Neural cell (in vitro differentiated cells): ENCODE results near the gene TBC1D5. TPM values are rescaled to one million over a fixed set of nuclear protein-coding genes. Genes with fewer than 3 reads are reported as not detected.

Source experiments
- H2AFZ ChIP-seq: fragments of 200-600, 300-800 bp; sonication (generic), shearing (Covaris generic); 2 replicates; pipeline ENCODE4 v1.6.0; 2014; ENCODE audit warnings: low read depth, mild to moderate bottlenecking, antibody characterized with exemption, low read length, moderate library complexity
- H3F3A ChIP-seq: fragments of 200-600 bp; shearing (Covaris generic); 2 replicates; pipeline ENCODE4 v1.6.1; 2016; ENCODE audit warnings: mild to moderate bottlenecking, moderate library complexity, mixed read lengths, antibody characterized with exemption, low read length; ENCODE audit not compliant: insufficient read depth, poor library complexity, severe bottlenecking
- H3K27ac ChIP-seq: fragments of 200-600, 300-800 bp; sonication (generic), shearing (Covaris generic); 2 replicates; pipeline ENCODE4 v1.5.1; 2014; ENCODE audit warnings: mild to moderate bottlenecking, low read length, moderate library complexity
- H3K27me3 ChIP-seq: fragments of 300-800, 200-600 bp; sonication (generic), shearing (Covaris generic); 2 replicates; pipeline ENCODE4 v1.6.0; 2014; ENCODE audit warnings: mild to moderate bottlenecking, low read depth, low read length, moderate library complexity; ENCODE audit not compliant: insufficient read depth
- H3K36me3 ChIP-seq: fragments of 300-800, 200-600 bp; sonication (generic), shearing (Covaris generic); 2 replicates; pipeline ENCODE4 v1.5.1; 2014; ENCODE audit warnings: mild to moderate bottlenecking, antibody characterized with exemption, low read length, moderate library complexity; ENCODE audit not compliant: insufficient read depth
- H3K4me2 ChIP-seq: fragments of 300-800, 200-600 bp; sonication (generic), shearing (Covaris generic); 2 replicates; pipeline ENCODE4 v1.6.0; 2014; ENCODE audit warnings: mild to moderate bottlenecking, low read length
- H3K4me3 ChIP-seq: fragments of 300-800, 200-600 bp; sonication (generic), shearing (Covaris generic); 2 replicates; pipeline ENCODE4 v1.5.1; 2014; ENCODE audit warnings: mild to moderate bottlenecking, low read length, moderate library complexity
- H3K79me2 ChIP-seq: fragments of 200-600 bp; shearing (Covaris generic); replicated peaks from 2 replicates; pipeline ENCODE4 v1.6.0; 2014; ENCODE audit warnings: mild to moderate bottlenecking, low read length, moderate library complexity; ENCODE audit not compliant: insufficient read depth
- H3K9ac ChIP-seq: fragments of 300-800, 200-600 bp; sonication (generic), shearing (Covaris generic); 2 replicates; pipeline ENCODE4 v1.6.1; 2016; ENCODE audit warnings: mild to moderate bottlenecking, low read length, mixed read lengths
- H3K9me2 ChIP-seq: fragments of 200-600 bp; shearing (Covaris generic); 2 replicates; pipeline ENCODE4 v1.6.1; 2016; ENCODE audit warnings: mild to moderate bottlenecking, low read length, mixed read lengths; ENCODE audit not compliant: insufficient read depth
- H3K9me3 ChIP-seq: fragments of 200-600, 300-800 bp; sonication (generic), shearing (Covaris generic); 2 replicates; pipeline ENCODE4 v1.6.1; 2016; ENCODE audit warnings: mild to moderate bottlenecking, mixed run types, low read length, moderate library complexity, mixed read lengths
- H4K20me1 ChIP-seq: fragments of 200-600 bp; shearing (Covaris generic); 2 replicates; pipeline ENCODE4 v1.6.1; 2016; ENCODE audit warnings: mild to moderate bottlenecking, mixed run types; ENCODE audit not compliant: insufficient read depth
- EP300 ChIP-seq: fragments of 450-650 bp; conservative IDR thresholded peaks from 2 replicates; pipeline ENCODE4 v1.6.1; 2014; ENCODE audit warnings: antibody characterized with exemption, mild to moderate bottlenecking, moderate library complexity; ENCODE audit not compliant: poor library complexity, severe bottlenecking
- EZH2 ChIP-seq: fragments of 200-600, 300-800 bp; shearing (Covaris generic), sonication (generic); IDR thresholded peaks from 2 replicates; pipeline ENCODE4 v1.6.1; 2014; ENCODE audit warnings: antibody characterized with exemption, low read length, borderline replicate concordance, mild to moderate bottlenecking; ENCODE audit not compliant: insufficient read depth, poor library complexity, severe bottlenecking
- MXI1 ChIP-seq: fragments of 450-650 bp; conservative IDR thresholded peaks from 2 replicates; pipeline ENCODE4 v1.6.1; 2014; ENCODE audit warnings: antibody characterized with exemption, mild to moderate bottlenecking; ENCODE audit not compliant: poor library complexity, severe bottlenecking
- POLR2AphosphoS5 ChIP-seq: IDR thresholded peaks from 2 replicates; pipeline ENCODE4 v1.6.1; 2012
- RAD21 ChIP-seq: fragments of 450-650 bp; conservative IDR thresholded peaks from 2 replicates; pipeline ENCODE4 v1.6.1; 2014; ENCODE audit warnings: antibody characterized with exemption, mild to moderate bottlenecking, moderate library complexity
- SMC3 ChIP-seq: fragments of 450-650 bp; conservative IDR thresholded peaks from 2 replicates; pipeline ENCODE4 v1.6.1; 2014; ENCODE audit warnings: antibody characterized with exemption, mild to moderate bottlenecking, moderate library complexity; ENCODE audit not compliant: poor library complexity
- TAF1 ChIP-seq: IDR thresholded peaks from 2 replicates; pipeline ENCODE4 v1.6.1; 2012; ENCODE audit warnings: low read depth
- polyA plus RNA-seq: library from polyadenylated mRNA; depleted of rRNA; stranded (reverse); fragments of >200 nt; gene quantifications from 2 replicates; pipeline ENCODE4 v1.2.3, GENCODE V29; 2014
- TF ChIP-seq, protein P1 (sequence below): fragments of 450-650 bp; IDR thresholded peaks from 2 replicates; pipeline ENCODE4 v1.5.1; 2014; ENCODE audit warnings: antibody characterized with exemption, mild to moderate bottlenecking, moderate library complexity; ENCODE audit not compliant: poor library complexity, severe bottlenecking
- TF ChIP-seq, protein P2 (sequence below): IDR thresholded peaks from 2 replicates; pipeline ENCODE4 v1.6.1; 2012; ENCODE audit warnings: borderline replicate concordance

The TBC1D5 gene
- polyA plus RNA-seq, 1 donor from 2014 or later: 28.3 TPM

DNA sequence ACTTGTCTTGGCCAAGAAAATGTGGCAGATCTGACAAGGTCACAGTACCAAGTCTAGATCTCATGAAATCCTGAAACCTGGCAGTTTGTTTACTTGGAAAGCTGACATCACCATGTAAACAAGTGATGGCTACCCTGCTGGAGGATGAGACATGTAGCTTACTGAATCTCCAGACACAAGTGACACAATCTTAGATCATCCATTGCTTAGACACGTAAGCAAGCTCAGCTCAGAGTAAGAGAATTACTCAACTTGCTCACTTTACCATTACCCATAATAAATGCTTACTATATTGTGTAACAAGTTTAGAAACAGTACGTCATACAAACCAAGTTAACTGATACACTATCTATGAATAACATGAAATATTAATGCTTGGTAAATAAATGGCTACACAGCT lies 263.8 kb downstream of the TBC1D5 start:
- H3K9me3 ChIP-seq: no peaks in the 10 kb centered on the region
- no peak overlapping the region for H2AFZ ChIP-seq
- H3K4me2 ChIP-seq: no peak overlapping the region
- H3K36me3 ChIP-seq: no peaks in the 10 kb centered on the region
- H3K9ac ChIP-seq: no peak overlapping the region
- no peaks in the 10 kb centered on the region for H4K20me1 ChIP-seq
- H3K9me2 ChIP-seq: no peaks in the 10 kb centered on the region
- H3K79me2 ChIP-seq: no peaks in the 10 kb centered on the region
- H3K27ac ChIP-seq: no peak overlapping the region
- H3K27me3 ChIP-seq: no peaks in the 10 kb centered on the region
- H3K4me3 ChIP-seq: no peak overlapping the region
- TF ChIP-seq SMC3 (no peak), RAD21 (no peak), POLR2AphosphoS5 (no peak), MXI1 (no peak), EZH2 (no peak), TAF1 (no peak), EP300 (no peak)
- TF ChIP-seq, protein P1, sequence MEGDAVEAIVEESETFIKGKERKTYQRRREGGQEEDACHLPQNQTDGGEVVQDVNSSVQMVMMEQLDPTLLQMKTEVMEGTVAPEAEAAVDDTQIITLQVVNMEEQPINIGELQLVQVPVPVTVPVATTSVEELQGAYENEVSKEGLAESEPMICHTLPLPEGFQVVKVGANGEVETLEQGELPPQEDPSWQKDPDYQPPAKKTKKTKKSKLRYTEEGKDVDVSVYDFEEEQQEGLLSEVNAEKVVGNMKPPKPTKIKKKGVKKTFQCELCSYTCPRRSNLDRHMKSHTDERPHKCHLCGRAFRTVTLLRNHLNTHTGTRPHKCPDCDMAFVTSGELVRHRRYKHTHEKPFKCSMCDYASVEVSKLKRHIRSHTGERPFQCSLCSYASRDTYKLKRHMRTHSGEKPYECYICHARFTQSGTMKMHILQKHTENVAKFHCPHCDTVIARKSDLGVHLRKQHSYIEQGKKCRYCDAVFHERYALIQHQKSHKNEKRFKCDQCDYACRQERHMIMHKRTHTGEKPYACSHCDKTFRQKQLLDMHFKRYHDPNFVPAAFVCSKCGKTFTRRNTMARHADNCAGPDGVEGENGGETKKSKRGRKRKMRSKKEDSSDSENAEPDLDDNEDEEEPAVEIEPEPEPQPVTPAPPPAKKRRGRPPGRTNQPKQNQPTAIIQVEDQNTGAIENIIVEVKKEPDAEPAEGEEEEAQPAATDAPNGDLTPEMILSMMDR: no peak
- TF ChIP-seq, protein P2, sequence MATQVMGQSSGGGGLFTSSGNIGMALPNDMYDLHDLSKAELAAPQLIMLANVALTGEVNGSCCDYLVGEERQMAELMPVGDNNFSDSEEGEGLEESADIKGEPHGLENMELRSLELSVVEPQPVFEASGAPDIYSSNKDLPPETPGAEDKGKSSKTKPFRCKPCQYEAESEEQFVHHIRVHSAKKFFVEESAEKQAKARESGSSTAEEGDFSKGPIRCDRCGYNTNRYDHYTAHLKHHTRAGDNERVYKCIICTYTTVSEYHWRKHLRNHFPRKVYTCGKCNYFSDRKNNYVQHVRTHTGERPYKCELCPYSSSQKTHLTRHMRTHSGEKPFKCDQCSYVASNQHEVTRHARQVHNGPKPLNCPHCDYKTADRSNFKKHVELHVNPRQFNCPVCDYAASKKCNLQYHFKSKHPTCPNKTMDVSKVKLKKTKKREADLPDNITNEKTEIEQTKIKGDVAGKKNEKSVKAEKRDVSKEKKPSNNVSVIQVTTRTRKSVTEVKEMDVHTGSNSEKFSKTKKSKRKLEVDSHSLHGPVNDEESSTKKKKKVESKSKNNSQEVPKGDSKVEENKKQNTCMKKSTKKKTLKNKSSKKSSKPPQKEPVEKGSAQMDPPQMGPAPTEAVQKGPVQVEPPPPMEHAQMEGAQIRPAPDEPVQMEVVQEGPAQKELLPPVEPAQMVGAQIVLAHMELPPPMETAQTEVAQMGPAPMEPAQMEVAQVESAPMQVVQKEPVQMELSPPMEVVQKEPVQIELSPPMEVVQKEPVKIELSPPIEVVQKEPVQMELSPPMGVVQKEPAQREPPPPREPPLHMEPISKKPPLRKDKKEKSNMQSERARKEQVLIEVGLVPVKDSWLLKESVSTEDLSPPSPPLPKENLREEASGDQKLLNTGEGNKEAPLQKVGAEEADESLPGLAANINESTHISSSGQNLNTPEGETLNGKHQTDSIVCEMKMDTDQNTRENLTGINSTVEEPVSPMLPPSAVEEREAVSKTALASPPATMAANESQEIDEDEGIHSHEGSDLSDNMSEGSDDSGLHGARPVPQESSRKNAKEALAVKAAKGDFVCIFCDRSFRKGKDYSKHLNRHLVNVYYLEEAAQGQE: no peak
- H3F3A ChIP-seq: no peaks in the 10 kb centered on the region

DNA sequence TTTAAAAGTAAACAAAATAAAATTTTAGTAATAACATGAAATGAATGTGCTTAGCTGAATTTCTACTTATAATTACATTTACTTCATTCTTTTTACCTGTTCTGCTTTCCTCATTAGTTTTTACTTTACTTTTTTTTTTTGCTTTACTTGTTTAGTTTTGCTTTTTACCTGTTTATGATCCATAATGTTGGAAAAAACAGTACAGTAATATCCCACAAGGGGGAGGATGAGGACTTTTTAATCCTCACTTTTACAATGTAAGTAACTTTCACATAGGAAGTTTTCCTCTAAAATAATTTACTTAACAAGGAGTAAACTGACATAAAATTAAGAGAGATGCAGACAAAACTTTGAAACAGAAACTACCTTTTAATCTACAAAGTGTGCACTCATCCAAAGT lies 268.7 kb downstream of the TBC1D5 start:
- H3K9me2 ChIP-seq: no peaks in the 10 kb centered on the region
- no peak overlapping the region for H3K4me2 ChIP-seq
- no peak overlapping the region for H3K9ac ChIP-seq
- H3K79me2 ChIP-seq: no peaks in the 10 kb centered on the region
- H2AFZ ChIP-seq: no peak overlapping the region
- H4K20me1 ChIP-seq: no peaks in the 10 kb centered on the region
- no peak overlapping the region for H3K27ac ChIP-seq
- H3K9me3 ChIP-seq: no peaks in the 10 kb centered on the region
- no peaks in the 10 kb centered on the region for H3K27me3 ChIP-seq
- TF ChIP-seq, protein P2: no peak
- TF ChIP-seq EZH2 (no peak), POLR2AphosphoS5 (no peak), TAF1 (no peak), SMC3 (no peak)
- TF ChIP-seq, protein P1: no peak
- no peak overlapping the region for H3K4me3 ChIP-seq
- no peaks in the 10 kb centered on the region for H3K36me3 ChIP-seq
- no peaks in the 10 kb centered on the region for H3F3A ChIP-seq
